OCI-LY1 (cell line): ENCODE data around the gene NPIPB8.
"Not testable (repeated sequence)": the region's sequence is repeated elsewhere in the genome, so short reads cannot be mapped to it uniquely, and the experiment has no call there.

Source experiments
- EZH2 ChIP-seq: fragments of 200-600 bp; sonication (generic), shearing (Covaris generic); IDR thresholded peaks from 2 replicates; pipeline ENCODE4 v1.8.0; 2017; ENCODE audit warnings: borderline replicate concordance, mixed run types, mild to moderate bottlenecking, antibody characterized with exemption, low read length, moderate library complexity, mixed read lengths
- TF ChIP-seq, protein P1 (sequence below): fragments of 200-600 bp; sonication (generic), shearing (Covaris generic); IDR thresholded peaks from 2 replicates; pipeline ENCODE4 v1.5.1; 2017; ENCODE audit warnings: mild to moderate bottlenecking, antibody characterized with exemption, low read length, moderate library complexity, mixed read lengths

DNA sequence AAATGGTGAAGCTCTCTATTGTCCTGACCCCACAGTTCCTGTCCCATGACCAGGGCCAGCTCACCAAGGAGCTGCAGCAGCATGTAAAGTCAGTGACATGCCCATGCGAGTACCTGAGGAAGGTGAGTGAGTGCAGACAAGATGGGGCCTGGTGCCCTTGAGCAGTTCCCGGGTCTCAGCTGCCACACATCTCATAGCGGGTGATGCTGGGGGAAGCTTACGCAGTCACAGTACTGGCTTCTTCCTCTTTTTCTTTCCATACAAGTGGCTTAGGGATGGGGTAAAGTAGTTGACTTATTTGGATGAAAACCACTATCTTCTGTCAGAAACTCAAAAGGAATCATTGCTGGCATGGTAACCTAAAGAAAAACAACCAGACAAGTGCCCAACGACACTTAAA is 494 bp downstream of the NPIPB8 start:
- TF ChIP-seq, protein P1, sequence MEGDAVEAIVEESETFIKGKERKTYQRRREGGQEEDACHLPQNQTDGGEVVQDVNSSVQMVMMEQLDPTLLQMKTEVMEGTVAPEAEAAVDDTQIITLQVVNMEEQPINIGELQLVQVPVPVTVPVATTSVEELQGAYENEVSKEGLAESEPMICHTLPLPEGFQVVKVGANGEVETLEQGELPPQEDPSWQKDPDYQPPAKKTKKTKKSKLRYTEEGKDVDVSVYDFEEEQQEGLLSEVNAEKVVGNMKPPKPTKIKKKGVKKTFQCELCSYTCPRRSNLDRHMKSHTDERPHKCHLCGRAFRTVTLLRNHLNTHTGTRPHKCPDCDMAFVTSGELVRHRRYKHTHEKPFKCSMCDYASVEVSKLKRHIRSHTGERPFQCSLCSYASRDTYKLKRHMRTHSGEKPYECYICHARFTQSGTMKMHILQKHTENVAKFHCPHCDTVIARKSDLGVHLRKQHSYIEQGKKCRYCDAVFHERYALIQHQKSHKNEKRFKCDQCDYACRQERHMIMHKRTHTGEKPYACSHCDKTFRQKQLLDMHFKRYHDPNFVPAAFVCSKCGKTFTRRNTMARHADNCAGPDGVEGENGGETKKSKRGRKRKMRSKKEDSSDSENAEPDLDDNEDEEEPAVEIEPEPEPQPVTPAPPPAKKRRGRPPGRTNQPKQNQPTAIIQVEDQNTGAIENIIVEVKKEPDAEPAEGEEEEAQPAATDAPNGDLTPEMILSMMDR: not testable (repeated sequence)
- TF ChIP-seq EZH2: not testable (repeated sequence)
